Esophagus mucosa (tissue), 1 donor: Measurements from ENCODE around the gene MYO9A. TPM values are rescaled to one million over a fixed set of nuclear protein-coding genes. Genes with fewer than 3 reads are reported as not detected.
"Not testable (repeated sequence)": the region's sequence is repeated elsewhere in the genome, so short reads cannot be mapped to it uniquely, and the experiment has no call there.

ENCODE experiments used
- ATAC-seq: fragments of 200-7000 bp; cut with Tn5 transposase; one replicate; pipeline ENCODE4 v1.9.1; 2020
- total RNA-seq: library from RNA; stranded (reverse); gene quantifications from one replicate; pipeline ENCODE4 v1.2.4, GENCODE V29; 2023
- donor health status: DM: yes; HTN: yes; CAD: no.

MYO9A gene
- total RNA-seq, 1 donor from 2014 or later, result 23.1 TPM

- no peak for ATAC-seq
These were observed 75.9 kb downstream of the MYO9A start for GRCh38 chr15:72042054-72042453.

GRCh38 chr15:72037321-72037720 lies 80.6 kb downstream of the MYO9A start:
- ATAC-seq, result peak; percentile 49

DNA sequence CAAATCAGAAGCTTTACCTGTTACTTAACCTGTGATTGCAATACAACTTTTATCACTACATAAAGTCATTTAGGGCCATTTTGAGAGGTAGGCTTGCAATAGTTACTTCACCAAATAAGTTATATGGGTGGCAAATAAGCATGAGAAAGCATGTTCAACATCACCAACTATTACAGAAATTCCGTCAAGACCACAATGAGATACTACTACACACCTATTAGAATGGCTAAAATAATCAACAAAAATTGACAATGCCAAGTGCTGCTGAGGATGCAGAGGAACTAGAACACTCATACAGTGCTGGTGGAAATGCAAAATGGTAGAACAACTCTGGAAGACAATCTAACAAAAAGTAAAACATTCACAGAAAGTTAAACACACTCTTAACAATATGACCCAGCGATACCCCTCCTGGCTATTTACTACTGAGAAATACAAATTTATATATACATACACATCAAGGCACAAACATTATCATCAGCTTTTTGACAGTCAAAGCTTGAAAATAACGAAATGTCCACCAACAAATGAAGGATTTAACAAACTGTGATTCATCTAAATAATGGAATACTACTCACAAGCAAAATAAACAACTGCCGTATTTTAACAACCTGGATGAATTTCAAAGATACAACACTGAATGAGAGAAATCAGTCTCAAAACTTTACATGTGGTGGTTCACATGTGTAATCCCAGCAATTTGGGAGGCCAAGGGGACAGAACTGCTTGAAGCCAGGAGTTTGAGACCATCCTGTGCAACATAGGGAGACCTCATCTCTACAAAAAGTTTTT lies 82.9 kb downstream of the MYO9A start:
- no peak for ATAC-seq

GRCh38 chr15:72034351-72034750 lies 83.6 kb downstream of the MYO9A start:
- ATAC-seq, result no peak

DNA sequence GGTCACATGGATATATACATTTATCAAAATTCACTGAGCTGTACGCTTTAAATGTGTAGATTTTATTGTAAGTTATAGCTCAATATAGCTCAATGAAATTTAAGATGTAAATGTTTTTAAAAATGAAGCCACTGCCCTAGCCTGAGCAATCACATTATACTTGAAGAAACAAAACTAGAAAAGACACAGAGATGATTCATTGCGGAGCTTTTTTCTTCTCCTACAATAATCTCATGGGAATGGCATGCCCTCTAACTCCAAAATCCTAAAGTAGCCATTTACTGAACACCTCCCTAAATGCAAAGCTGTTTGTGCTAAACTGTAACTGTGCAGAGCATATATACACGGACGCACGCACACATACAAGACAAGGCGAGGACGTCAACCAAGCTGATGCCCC lies 84.2 kb downstream of the MYO9A start:
- ATAC-seq, result no peak

- no peak for ATAC-seq
These were observed 84.7 kb downstream of the MYO9A start for GRCh38 chr15:72033285-72033684.

- ATAC-seq, result no peak
These were observed 96.3 kb downstream of the MYO9A start for GRCh38 chr15:72021604-72022003.

GRCh38 chr15:72020799-72021198 lies 97.2 kb downstream of the MYO9A start:
- no peak for ATAC-seq

DNA sequence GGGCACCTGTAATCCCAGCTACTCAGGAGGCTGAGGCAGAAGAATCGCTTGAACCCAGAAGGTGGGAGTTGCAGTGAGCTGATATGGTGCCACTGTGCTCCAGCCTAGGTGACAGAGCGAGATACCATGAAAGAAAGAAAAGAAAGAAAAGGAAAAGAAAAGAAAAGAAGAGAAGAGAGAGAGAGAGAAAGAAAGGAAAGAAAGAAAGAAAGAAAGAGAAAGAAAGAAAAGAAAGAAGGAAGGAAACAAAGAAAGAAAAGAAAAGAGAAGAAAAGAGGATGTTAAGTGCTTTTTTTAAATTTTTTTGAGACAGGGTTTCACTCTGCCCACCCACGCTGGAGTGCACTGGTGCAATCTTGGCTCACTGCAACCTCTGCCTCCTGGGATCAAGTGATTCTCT lies 103.4 kb downstream of the MYO9A start:
- not testable (repeated sequence) for ATAC-seq

GRCh38 chr15:72013703-72014102 lies 104.2 kb downstream of the MYO9A start:
- no peak for ATAC-seq

GRCh38 chr15:72011302-72011942 lies 106.5 kb downstream of the MYO9A start:
- no peak for ATAC-seq

DNA sequence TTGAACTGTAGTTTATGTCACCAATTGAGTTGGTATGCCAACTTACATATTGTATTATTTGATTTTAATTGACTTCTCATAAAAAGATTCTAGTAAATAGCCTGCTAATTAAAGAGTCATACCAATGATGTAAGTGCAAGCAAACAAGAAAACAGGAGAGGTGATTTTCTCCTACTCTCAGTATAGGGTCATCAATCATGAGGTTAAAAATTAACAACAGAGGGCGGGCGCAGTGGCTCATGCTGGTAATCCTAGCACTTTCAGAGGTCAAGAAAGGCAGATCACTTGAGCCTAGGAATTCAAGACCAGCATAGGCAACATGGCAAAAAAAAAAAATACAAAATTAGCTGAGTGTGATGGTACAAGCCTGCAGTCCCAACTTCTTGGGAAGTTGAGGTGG lies 108.7 kb downstream of the MYO9A start:
- ATAC-seq, result no peak

DNA sequence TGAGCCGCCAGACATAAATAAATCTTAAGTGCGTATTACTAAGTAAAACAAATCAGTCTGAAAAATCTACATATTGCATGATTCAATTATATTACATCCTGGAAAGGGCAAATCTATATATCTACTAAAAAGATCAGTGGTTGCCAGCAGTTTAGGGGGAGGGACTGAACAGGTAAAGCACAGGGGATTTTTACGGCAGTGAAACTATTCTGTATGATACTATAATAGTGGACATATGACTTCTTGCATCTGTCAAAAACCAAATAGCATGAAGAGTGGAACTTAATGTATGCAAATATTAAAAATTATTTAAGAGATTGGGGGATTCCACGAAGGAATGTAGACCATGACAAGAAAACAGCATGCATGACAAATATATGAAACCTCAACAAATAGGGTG lies 111.6 kb downstream of the MYO9A start:
- no peak for ATAC-seq

- ATAC-seq, result no peak
These were observed 112.5 kb downstream of the MYO9A start for GRCh38 chr15:72005483-72005882.

DNA sequence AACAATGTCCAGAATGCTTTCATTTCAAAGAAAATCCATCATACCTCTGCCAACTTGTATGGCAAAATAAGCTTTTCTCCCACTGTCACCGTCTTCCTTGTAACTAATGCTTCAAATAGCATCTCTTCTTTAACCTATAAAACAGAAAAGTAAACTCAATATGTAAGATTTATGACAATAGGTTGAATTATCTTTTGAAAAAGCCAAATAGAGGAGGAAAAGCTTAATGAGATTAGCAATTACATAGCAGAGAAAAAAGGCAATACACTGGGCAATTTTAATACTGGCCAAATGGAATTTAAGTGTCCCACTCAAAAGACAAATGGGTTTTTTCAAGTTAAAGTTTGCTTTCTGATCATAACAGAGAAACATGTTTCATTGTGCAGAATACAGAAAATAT lies 118.1 kb downstream of the MYO9A start:
- no peak for ATAC-seq

DNA sequence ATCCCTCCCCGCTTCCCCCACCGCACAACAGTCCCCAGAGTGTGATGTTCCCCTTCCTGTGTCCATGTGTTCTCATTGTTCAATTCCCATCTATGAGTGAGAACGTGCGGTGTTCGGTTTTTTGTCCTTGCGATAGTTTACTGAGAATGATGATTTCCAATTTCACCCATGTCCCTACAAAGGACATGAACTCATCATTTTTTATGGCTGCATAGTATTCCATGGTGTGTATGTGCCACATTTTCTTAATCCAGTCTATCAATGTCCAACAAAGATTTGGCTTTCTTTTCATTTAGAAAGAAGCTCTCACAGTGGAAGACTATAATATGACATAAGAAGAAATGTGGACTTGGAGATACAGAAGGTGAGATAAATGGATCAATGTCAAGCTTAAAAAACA lies 119.2 kb downstream of the MYO9A start:
- not testable (repeated sequence) for ATAC-seq

- no peak for ATAC-seq
These were observed 120.3 kb downstream of the MYO9A start for GRCh38 chr15:71997691-71998090.

DNA sequence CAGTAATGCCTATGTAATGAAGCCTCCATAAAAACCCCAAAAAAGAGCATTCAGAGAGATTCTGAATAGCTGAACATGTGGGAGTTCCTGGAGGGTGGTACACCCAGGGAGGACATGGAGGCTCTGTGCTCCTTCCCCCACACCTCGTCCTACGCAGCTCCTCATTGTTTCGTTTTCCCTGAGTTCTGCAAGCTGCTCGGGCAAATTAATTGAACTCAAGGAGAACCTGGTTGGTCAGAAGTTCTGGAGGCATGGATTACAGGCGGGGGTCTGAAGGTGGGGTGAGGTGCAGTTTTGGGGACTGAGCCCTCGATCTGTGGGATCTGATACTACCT lies 142.2 kb downstream of the MYO9A start:
- no peak for ATAC-seq

GRCh38 chr15:71974211-71974610 lies 143.7 kb downstream of the MYO9A start:
- ATAC-seq, result no peak

GRCh38 chr15:71973366-71973765 lies 144.6 kb downstream of the MYO9A start:
- ATAC-seq, result no peak

DNA sequence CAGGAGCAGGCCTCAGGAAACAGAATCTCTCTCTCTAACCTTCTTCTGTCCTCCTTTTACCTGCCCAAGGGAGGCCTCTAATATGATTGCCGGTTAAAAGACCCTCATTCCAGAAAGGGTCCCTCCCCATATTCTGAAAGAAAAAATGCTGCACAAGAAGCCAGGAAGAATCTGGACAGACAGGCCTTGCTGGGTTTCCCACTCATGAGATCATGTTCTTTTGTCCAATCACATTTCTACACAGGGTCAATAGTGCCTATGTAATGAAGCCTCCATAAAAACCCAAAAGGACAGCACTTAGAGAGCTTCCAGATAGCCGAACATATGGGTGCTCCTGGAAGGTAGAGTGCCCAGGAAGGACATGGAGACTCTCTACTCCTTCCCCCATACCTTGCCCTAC lies 146.0 kb downstream of the MYO9A start:
- no peak for ATAC-seq

GRCh38 chr15:71970435-71970834 lies 147.5 kb downstream of the MYO9A start:
- ATAC-seq, result no peak

GRCh38 chr15:71962537-71962936 lies 155.4 kb downstream of the MYO9A start:
- no peak for ATAC-seq

GRCh38 chr15:71957026-71957425 lies 160.9 kb downstream of the MYO9A start:
- ATAC-seq, result no peak

GRCh38 chr15:71951134-71951533 lies 166.8 kb downstream of the MYO9A start:
- no peak for ATAC-seq
